H1 (cell line): ENCODE results near the gene ATP2B3. TPM values are rescaled to one million over a fixed set of nuclear protein-coding genes. Genes with fewer than 3 reads are reported as not detected.

Source experiments
- BACH1 ChIP-seq: IDR thresholded peaks from 2 replicates; pipeline ENCODE4 v1.6.1; 2012; ENCODE audit warnings: low read length, improper control_type of control experiment
- MAFK ChIP-seq: IDR thresholded peaks from 2 replicates; pipeline ENCODE4 v1.6.1; 2012; ENCODE audit warnings: low read depth, mild to moderate bottlenecking, improper control_type of control experiment, low read length
- RAD21 ChIP-seq, 2 experiments: IDR thresholded peaks in 1 of 2; conservative IDR thresholded peaks in 1 of 2; 2 replicates each; pipeline ENCODE4 v1.6.1; 2011; ENCODE audit warnings: low read depth in 2 of 2, low read length in 2 of 2, improper control_type of control experiment in 1 of 2, inconsistent platforms in 1 of 2, mild to moderate bottlenecking in 1 of 2, moderate library complexity in 1 of 2
- TEAD4 ChIP-seq: IDR thresholded peaks from 2 replicates; pipeline ENCODE4 v1.6.1; 2012; ENCODE audit warnings: low read depth, low read length, inconsistent platforms, mixed read lengths
- polyA plus RNA-seq, 7 experiments: library from polyadenylated mRNA; depleted of rRNA in 3 of 7; stranded (reverse) in 5 of 7; unstranded in 2 of 7; fragments of >200 nt in 5 of 7; fragments of 200-250 nt in 2 of 7; gene quantifications; 1 replicate in 5 of 7; 2 replicates in 1 of 7; 4 replicates in 1 of 7; pipeline versions ENCODE4 v1.2.1 to v1.2.3, GENCODE V29; 2011 to 2013; ENCODE audit warnings: missing spikeins in 2 of 7, mixed read lengths in 2 of 7
- total RNA-seq: library from RNA; stranded (reverse); fragmentation: NEBNext Ultra II Directional; extraction: Animal tissue kit (Norgen Biotek cat#: 25700); gene quantifications from 2 replicates; pipeline ENCODE4 v1.2.1, GENCODE V29; 2021

The ATP2B3 gene
- total and polyA plus RNA-seq, 2 of the 8 experiments (the other 6 are each of a cell fraction or from before 2014, with no cell fraction given) = 0.14 to 0.19 TPM

DNA sequence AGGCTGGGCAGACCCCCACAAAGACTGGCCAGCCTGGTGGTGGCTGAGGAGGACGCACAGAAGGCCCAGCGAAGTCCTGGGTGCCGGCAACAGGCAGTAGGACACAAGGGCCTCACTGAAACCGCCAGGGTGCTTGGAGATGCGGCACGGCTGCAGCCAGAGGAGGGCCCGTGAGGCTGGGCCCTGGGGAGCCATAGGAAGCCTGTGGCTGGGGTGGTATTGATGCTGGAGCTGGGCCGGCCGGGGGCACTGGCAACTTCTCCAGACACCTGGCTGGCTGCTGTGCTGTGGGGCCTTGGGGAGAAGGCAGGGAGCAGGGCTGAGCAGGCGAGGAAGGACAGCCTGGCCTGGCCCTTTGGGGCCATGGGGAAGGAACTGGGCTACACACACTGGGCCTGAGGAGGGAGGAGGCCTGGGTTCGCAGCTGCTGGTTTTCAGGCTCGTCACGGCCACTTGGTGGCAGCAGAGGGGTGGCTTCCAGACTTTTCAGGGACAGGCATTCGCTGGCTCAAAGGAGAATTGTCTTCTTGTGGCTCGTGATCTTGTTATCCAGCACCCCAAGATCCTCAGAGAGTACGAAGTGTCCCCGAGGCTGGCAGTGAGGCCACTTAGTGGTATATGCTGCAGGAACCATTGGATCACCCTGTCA is 37.2 kb downstream of the ATP2B3 start (continued):
- TF ChIP-seq MAFK (no peak), TEAD4 (no peak), BACH1 (no peak), RAD21 (IDR thresholded peaks at IDR 0.05 in 1 of 2, conservative IDR thresholded peaks at IDR 0.05 in 1 of 2; ENCODE audit: low read depth in 2 of 2, low read length in 2 of 2) (peak; percentile 63 to 76)
- TF ChIP-seq, all 59 proteins: peak for 3
